GM12878 (cell line): ENCODE data around the gene ALG6. TPM values are rescaled to one million over a fixed set of nuclear protein-coding genes. Genes with fewer than 3 reads are reported as not detected.

ENCODE experiments used
- ATAC-seq: fragments of 200-7000 bp; cut with Tn5 transposase; 3 replicates; pipeline ENCODE4 v1.9.1; 2020; ENCODE audit warnings: mild to moderate bottlenecking, moderate library complexity
- BruUV-seq: library from RNA; stranded (reverse); fragments of 400-500 nt; replicated peaks from 2 replicates; lab custom pipeline; 2021; lab: Mats Ljungman, UMichigan
- CTCF ChIA-PET: fragments of 300-600 bp; sonication (Branson Sonifier 250); formaldehyde crosslinking; extraction: SDS; loops from one replicate; lab custom pipeline; 2021; ENCODE audit warnings: inconsistent platforms; lab: Yijun Ruan, JAX
- POLR2A ChIA-PET: fragments of 350-600 bp; formaldehyde crosslinking; extraction: SDS; loops from one replicate; lab custom pipeline; 2021; ENCODE audit warnings: inconsistent platforms; lab: Charles Lee
- RAD21 ChIA-PET: fragments of 300-600 bp; sonication (Branson Sonifier 250); formaldehyde crosslinking; loops from one replicate; lab custom pipeline; 2023; ENCODE audit warnings: antibody characterized with exemption; ENCODE audit not compliant: unreplicated experiment; lab: Charles Lee
- SMC1A ChIA-PET: fragments of 300-600 bp; sonication (Branson Sonifier 250); formaldehyde crosslinking; loops from one replicate; lab custom pipeline; 2023; ENCODE audit not compliant: unreplicated experiment, uncharacterized antibody; lab: Charles Lee
- DNase-seq: peaks from one replicate; pipeline ENCODE4 v3.0.0-alpha.2; 2011; ENCODE audit warnings: low read depth, low spot score
- FAIRE-seq: peaks from 3 replicates; lab custom pipeline; 2011; peaks lifted over from hg19 to GRCh38; lab: Jason Lieb, UNC
- H2AFZ ChIP-seq: 2 replicates; pipeline ENCODE4 v1.6.0; 2011; ENCODE audit warnings: low read depth, low read length, control low read depth; ENCODE audit not compliant: control insufficient read depth
- H3K27ac ChIP-seq: 2 replicates; pipeline ENCODE4 v1.5.1; 2011; ENCODE audit warnings: control low read depth; ENCODE audit not compliant: control insufficient read depth, insufficient read depth
- H3K27me3 ChIP-seq, 2 experiments: replicated peaks in 1 of 2; 2 replicates each; pipeline versions ENCODE4 v1.6.0 to v1.6.1; 2011; ENCODE audit warnings: low read length in 1 of 2; ENCODE audit not compliant: control insufficient read depth in 2 of 2, insufficient read depth in 2 of 2
- H3K36me3 ChIP-seq, 2 experiments: 2 replicates each; pipeline ENCODE4 v1.5.1; 2011; ENCODE audit warnings: low read length in 1 of 2; ENCODE audit not compliant: control insufficient read depth in 2 of 2, insufficient read depth in 2 of 2
- H3K4me1 ChIP-seq: 2 replicates; pipeline ENCODE4 v1.6.1; 2011; ENCODE audit warnings: mild to moderate bottlenecking, low read length, moderate library complexity, mixed read lengths; ENCODE audit not compliant: control insufficient read depth, insufficient read depth
- H3K4me2 ChIP-seq: 2 replicates; pipeline ENCODE4 v1.6.0; 2011; ENCODE audit warnings: control low read depth; ENCODE audit not compliant: control insufficient read depth, insufficient read depth
- H3K4me3 ChIP-seq: fragments of 200-600 bp; sonication (generic); 2 replicates; pipeline ENCODE4 v1.5.1; 2016
- H3K79me2 ChIP-seq: 2 replicates; pipeline ENCODE4 v1.6.0; 2011; ENCODE audit warnings: low read length; ENCODE audit not compliant: control insufficient read depth, insufficient read depth
- H3K9ac ChIP-seq: 2 replicates; pipeline ENCODE4 v1.8.0; 2011; ENCODE audit warnings: low read length, control low read depth, mixed read lengths; ENCODE audit not compliant: control insufficient read depth, insufficient read depth
- H3K9me3 ChIP-seq: replicated peaks from 3 replicates; pipeline ENCODE4 v1.5.1; 2011; ENCODE audit warnings: mild to moderate bottlenecking, low read length; ENCODE audit not compliant: control insufficient read depth, insufficient read depth
- H4K20me1 ChIP-seq: 2 replicates; pipeline ENCODE4 v1.6.0; 2011; ENCODE audit not compliant: control insufficient read depth, insufficient read depth
- BCL11A ChIP-seq: IDR thresholded peaks from 2 replicates; pipeline ENCODE4 v1.6.1; 2011; ENCODE audit warnings: low read depth, low read length
- DPF2 ChIP-seq: fragments of 450-650 bp; IDR thresholded peaks from 2 replicates; pipeline ENCODE4 v1.6.1; 2017; ENCODE audit warnings: mild to moderate bottlenecking
- HDAC2 ChIP-seq: fragments of 200-600 bp; sonication (generic); IDR thresholded peaks from 2 replicates; pipeline ENCODE4 v1.6.1; 2017
- HDGF ChIP-seq: fragments of 450-650 bp; IDR thresholded peaks from 2 replicates; pipeline ENCODE4 v1.6.1; 2016; ENCODE audit warnings: antibody characterized with exemption
- PAX5 ChIP-seq: IDR thresholded peaks from 2 replicates; pipeline ENCODE4 v1.6.1; 2011; ENCODE audit warnings: low read depth, low read length, borderline replicate concordance
- WGBS: methylation state at CpG from one replicate; pipeline ENCODE4 v1.1.6; 2016; ENCODE audit warnings: low lambda C conversion rate; ENCODE audit not compliant: insufficient replicate concordance, insufficient coverage; ENCODE audit errors: missing lambda C conversion rate; 5-methylcytosine and 5-hydroxymethylcytosine counted together
- in situ Hi-C: fragments of 300-500 bp; cut with MboI; formaldehyde crosslinking; loops from 9 replicates; pipeline ENCODE4 v1.14.3; 2018; ENCODE audit warnings: mixed read lengths
- intact Hi-C: fragments of 100-400 bp; cut with micrococcal nuclease; formaldehyde crosslinking; loops from one replicate; pipeline ENCODE4 v1.14.2; 2022; ENCODE audit not compliant: unreplicated experiment
- polyA plus RNA-seq, 11 experiments: library from polyadenylated mRNA; depleted of rRNA in 4 of 11; unstranded in 6 of 11; stranded (reverse) in 5 of 11; fragments of >200 nt; fragmentation: Nextera tagmentation in 4 of 11; fragmentation: Illumina TruSeq in 1 of 11; extraction: Ambion mirVana in 4 of 11; extraction: Trizol in 1 of 11; gene quantifications; 1 replicate in 1 of 11; 2 replicates in 10 of 11; pipeline versions ENCODE4 v1.2.1 to v1.2.3, GENCODE V29; 2011 to 2016; ENCODE audit warnings: inconsistent platforms in 2 of 11, missing spikeins in 2 of 11, low read depth in 1 of 11
- total RNA-seq, 4 experiments: library from RNA; depleted of rRNA in 3 of 4; stranded (reverse); fragments of >200 nt in 3 of 4; fragmentation: Illumina TruSeq in 1 of 4; extraction: Trizol in 1 of 4; gene quantifications; 2 replicates each; pipeline versions ENCODE4 v1.2.1 to v1.2.3, GENCODE V29; 2013 to 2021
- TF ChIP-seq, protein P1 (sequence below): fragments of 450-650 bp; IDR thresholded peaks from 2 replicates; pipeline ENCODE4 v1.6.1; 2016; ENCODE audit warnings: mild to moderate bottlenecking, moderate library complexity, borderline replicate concordance
- TF ChIP-seq, protein P2 (sequence below): IDR thresholded peaks from 2 replicates; pipeline ENCODE4 v1.6.1; 2012; ENCODE audit warnings: mild to moderate bottlenecking, low read depth, low read length
- TF ChIP-seq, protein P3 (sequence below): IDR thresholded peaks from 2 replicates; pipeline ENCODE4 v1.6.1; 2012; ENCODE audit warnings: low read depth, low read length, improper control_type of control experiment

Gene ALG6
- total and polyA plus RNA-seq, 10 of the 15 experiments (the other 5 are each of a cell fraction or from before 2014, with no cell fraction given): 13.8 to 28.5 (median 17.1) TPM

DNA sequence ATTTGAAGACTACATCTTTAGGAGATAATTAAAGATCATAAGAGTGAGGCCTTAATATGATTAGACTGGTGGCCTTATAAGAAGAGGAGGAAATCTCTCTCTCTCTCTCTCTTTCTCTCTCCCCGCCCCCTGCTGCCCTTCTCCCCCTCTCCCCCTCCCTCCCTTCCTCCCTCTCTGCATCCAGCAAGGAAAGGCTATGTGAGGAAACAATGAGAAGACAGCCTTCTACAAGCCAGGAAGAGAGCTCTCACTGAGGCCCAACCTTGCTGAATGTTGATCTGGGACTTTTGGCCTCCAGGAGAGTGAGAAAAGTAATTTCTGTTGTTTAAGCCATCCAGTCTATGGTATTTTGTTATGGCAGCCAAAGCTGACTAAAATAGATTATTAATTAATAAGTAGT is 23.5 kb upstream of the ALG6 start:
- intact Hi-C loops: loop anchor here (10.0 kb wide), 1 partner anchor 61 kb away; no protein-coding TSS in a partner anchor
- ATAC-seq (no peak), DNase-seq (no peak), FAIRE-seq (no peak)
- no peak for TF ChIP-seq HDGF
- no peak for TF ChIP-seq PAX5
- TF ChIP-seq, protein P1, sequence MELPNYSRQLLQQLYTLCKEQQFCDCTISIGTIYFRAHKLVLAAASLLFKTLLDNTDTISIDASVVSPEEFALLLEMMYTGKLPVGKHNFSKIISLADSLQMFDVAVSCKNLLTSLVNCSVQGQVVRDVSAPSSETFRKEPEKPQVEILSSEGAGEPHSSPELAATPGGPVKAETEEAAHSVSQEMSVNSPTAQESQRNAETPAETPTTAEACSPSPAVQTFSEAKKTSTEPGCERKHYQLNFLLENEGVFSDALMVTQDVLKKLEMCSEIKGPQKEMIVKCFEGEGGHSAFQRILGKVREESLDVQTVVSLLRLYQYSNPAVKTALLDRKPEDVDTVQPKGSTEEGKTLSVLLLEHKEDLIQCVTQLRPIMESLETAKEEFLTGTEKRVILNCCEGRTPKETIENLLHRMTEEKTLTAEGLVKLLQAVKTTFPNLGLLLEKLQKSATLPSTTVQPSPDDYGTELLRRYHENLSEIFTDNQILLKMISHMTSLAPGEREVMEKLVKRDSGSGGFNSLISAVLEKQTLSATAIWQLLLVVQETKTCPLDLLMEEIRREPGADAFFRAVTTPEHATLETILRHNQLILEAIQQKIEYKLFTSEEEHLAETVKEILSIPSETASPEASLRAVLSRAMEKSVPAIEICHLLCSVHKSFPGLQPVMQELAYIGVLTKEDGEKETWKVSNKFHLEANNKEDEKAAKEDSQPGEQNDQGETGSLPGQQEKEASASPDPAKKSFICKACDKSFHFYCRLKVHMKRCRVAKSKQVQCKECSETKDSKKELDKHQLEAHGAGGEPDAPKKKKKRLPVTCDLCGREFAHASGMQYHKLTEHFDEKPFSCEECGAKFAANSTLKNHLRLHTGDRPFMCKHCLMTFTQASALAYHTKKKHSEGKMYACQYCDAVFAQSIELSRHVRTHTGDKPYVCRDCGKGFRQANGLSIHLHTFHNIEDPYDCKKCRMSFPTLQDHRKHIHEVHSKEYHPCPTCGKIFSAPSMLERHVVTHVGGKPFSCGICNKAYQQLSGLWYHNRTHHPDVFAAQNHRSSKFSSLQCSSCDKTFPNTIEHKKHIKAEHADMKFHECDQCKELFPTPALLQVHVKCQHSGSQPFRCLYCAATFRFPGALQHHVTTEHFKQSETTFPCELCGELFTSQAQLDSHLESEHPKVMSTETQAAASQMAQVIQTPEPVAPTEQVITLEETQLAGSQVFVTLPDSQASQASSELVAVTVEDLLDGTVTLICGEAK: no peak
- TF ChIP-seq BCL11A: no peak
- TF ChIP-seq, protein P2, sequence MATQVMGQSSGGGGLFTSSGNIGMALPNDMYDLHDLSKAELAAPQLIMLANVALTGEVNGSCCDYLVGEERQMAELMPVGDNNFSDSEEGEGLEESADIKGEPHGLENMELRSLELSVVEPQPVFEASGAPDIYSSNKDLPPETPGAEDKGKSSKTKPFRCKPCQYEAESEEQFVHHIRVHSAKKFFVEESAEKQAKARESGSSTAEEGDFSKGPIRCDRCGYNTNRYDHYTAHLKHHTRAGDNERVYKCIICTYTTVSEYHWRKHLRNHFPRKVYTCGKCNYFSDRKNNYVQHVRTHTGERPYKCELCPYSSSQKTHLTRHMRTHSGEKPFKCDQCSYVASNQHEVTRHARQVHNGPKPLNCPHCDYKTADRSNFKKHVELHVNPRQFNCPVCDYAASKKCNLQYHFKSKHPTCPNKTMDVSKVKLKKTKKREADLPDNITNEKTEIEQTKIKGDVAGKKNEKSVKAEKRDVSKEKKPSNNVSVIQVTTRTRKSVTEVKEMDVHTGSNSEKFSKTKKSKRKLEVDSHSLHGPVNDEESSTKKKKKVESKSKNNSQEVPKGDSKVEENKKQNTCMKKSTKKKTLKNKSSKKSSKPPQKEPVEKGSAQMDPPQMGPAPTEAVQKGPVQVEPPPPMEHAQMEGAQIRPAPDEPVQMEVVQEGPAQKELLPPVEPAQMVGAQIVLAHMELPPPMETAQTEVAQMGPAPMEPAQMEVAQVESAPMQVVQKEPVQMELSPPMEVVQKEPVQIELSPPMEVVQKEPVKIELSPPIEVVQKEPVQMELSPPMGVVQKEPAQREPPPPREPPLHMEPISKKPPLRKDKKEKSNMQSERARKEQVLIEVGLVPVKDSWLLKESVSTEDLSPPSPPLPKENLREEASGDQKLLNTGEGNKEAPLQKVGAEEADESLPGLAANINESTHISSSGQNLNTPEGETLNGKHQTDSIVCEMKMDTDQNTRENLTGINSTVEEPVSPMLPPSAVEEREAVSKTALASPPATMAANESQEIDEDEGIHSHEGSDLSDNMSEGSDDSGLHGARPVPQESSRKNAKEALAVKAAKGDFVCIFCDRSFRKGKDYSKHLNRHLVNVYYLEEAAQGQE: no peak
- TF ChIP-seq, protein P3, sequence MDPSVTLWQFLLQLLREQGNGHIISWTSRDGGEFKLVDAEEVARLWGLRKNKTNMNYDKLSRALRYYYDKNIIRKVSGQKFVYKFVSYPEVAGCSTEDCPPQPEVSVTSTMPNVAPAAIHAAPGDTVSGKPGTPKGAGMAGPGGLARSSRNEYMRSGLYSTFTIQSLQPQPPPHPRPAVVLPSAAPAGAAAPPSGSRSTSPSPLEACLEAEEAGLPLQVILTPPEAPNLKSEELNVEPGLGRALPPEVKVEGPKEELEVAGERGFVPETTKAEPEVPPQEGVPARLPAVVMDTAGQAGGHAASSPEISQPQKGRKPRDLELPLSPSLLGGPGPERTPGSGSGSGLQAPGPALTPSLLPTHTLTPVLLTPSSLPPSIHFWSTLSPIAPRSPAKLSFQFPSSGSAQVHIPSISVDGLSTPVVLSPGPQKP: no peak
- TF ChIP-seq DPF2: no peak
- no peak for TF ChIP-seq HDAC2
- RAD21 ChIA-PET: interaction anchor here (0.6 kb wide), 1 partner anchor 1630 kb away, joined by 3 read pairs; no protein-coding TSS in a partner anchor
- Histone ChIP-seq H3K79me2 (no peaks in the 10 kb centered on the region), H2AFZ (no peak overlapping the region), H3K9me3 (no peaks in the 10 kb centered on the region), H3K4me3 (no peak overlapping the region), H3K4me2 (no peak overlapping the region), H3K27me3 (no peaks in the 10 kb centered on the region; a peak in 2 of 4 replicates), H3K4me1 (no peaks in the 10 kb centered on the region), H4K20me1 (no peaks in the 10 kb centered on the region), H3K9ac (no peak overlapping the region), H3K36me3 (no peaks in the 10 kb centered on the region), H3K27ac (no peak overlapping the region)
- CTCF ChIA-PET: interaction anchor here (1.2 kb wide), 1 partner anchor 18 kb away, joined by 3 read pairs; no protein-coding TSS in a partner anchor
- POLR2A ChIA-PET: no interaction called here
- in situ Hi-C loops: no loop called here
- no TSS peak for BruUV-seq
- WGBS: no CpG with 5 or more reads among the region's 1 CpG
- SMC1A ChIA-PET: interaction anchor here (1.3 kb wide), 1 partner anchor 10 kb away, joined by 3 read pairs; no protein-coding TSS in a partner anchor
